Nephron progenitor cell (in vitro differentiated cells): Measurements from ENCODE around the gene SELENOM.
"Not testable (repeated sequence)": the region's sequence is repeated elsewhere in the genome, so short reads cannot be mapped to it uniquely, and the experiment has no call there.

ENCODE experiments used
- DNase-seq: peaks from one replicate; pipeline ENCODE4 v3.0.0; 2021
- H3K27ac Mint-ChIP-seq: 2 replicates; pipeline ENCODE4 v1.8.0; 2021; ENCODE audit warnings: mild to moderate bottlenecking, moderate library complexity, mixed read lengths
- H3K27me3 Mint-ChIP-seq: 2 replicates; pipeline ENCODE4 v1.8.0; 2021; ENCODE audit warnings: mild to moderate bottlenecking, low read depth, mixed read lengths; ENCODE audit not compliant: poor library complexity
- H3K36me3 Mint-ChIP-seq: 2 replicates; pipeline ENCODE4 v1.8.0; 2021; ENCODE audit warnings: low read depth, mixed read lengths
- H3K4me1 Mint-ChIP-seq: 2 replicates; pipeline ENCODE4 v1.8.0; 2021; ENCODE audit warnings: mixed read lengths
- H3K4me3 Mint-ChIP-seq: 2 replicates; pipeline ENCODE4 v1.8.0; 2021; ENCODE audit warnings: mild to moderate bottlenecking, moderate library complexity, mixed read lengths
- H3K9me3 Mint-ChIP-seq: 2 replicates; pipeline ENCODE4 v1.8.0; 2021; ENCODE audit warnings: mild to moderate bottlenecking, moderate library complexity, mixed read lengths
- CTCF ChIP-seq: fragments of 200-600 bp; sonication (generic); IDR thresholded peaks from 2 replicates; pipeline ENCODE4 v1.5.0; 2021; ENCODE audit warnings: antibody characterized with exemption

The SELENOM gene

GRCh38 chr22:31075961-31076360 lies 31.4 kb downstream of the SELENOM start:
- no peak overlapping the region for H3K27ac Mint-ChIP-seq
- no peak overlapping the region for H3K4me3 Mint-ChIP-seq
- TF ChIP-seq CTCF: no peak
- no peaks in the 10 kb centered on the region for H3K9me3 Mint-ChIP-seq
- no peak for DNase-seq
- no peaks in the 10 kb centered on the region for H3K36me3 Mint-ChIP-seq
- H3K27me3 Mint-ChIP-seq: peaks cover 10% of the 10 kb centered on the region
- peaks cover 18% of the 10 kb centered on the region for H3K4me1 Mint-ChIP-seq

GRCh38 chr22:31073545-31074145 lies 33.7 kb downstream of the SELENOM start:
- not testable (repeated sequence) for H3K4me3 Mint-ChIP-seq, H3K27ac Mint-ChIP-seq, DNase-seq, H3K9me3 Mint-ChIP-seq, H3K36me3 Mint-ChIP-seq, H3K27me3 Mint-ChIP-seq, H3K4me1 Mint-ChIP-seq

- H3K27ac Mint-ChIP-seq, H3K27me3 Mint-ChIP-seq, H3K4me1 Mint-ChIP-seq, H3K36me3 Mint-ChIP-seq, H3K4me3 Mint-ChIP-seq, DNase-seq, H3K9me3 Mint-ChIP-seq: not testable (repeated sequence)
These were observed 34.2 kb downstream of the SELENOM start for GRCh38 chr22:31073125-31073524.

GRCh38 chr22:31069691-31070314 lies 37.6 kb downstream of the SELENOM start:
- not testable (repeated sequence) for H3K27ac Mint-ChIP-seq, H3K4me3 Mint-ChIP-seq, H3K27me3 Mint-ChIP-seq, H3K4me1 Mint-ChIP-seq, DNase-seq, H3K36me3 Mint-ChIP-seq, H3K9me3 Mint-ChIP-seq

- TF ChIP-seq CTCF: no peak
These were observed 38.4 kb downstream of the SELENOM start for GRCh38 chr22:31068970-31069369.

GRCh38 chr22:31064369-31064768 lies 43.0 kb downstream of the SELENOM start:
- Mint-ChIP-seq H3K4me1 (peaks cover 20% of the 10 kb centered on the region), H3K27me3 (peaks cover 9% of the 10 kb centered on the region), H3K9me3 (no peaks in the 10 kb centered on the region), H3K36me3 (no peaks in the 10 kb centered on the region), H3K27ac (no peak overlapping the region), H3K4me3 (no peak overlapping the region)
- no peak for DNase-seq
- no peak for TF ChIP-seq CTCF

More at GRCh38 chr22:31068970-31069369, 38.4 kb downstream of the SELENOM start:
- peaks cover 4% of the 10 kb centered on the region for H3K27me3 Mint-ChIP-seq
- H3K4me3 Mint-ChIP-seq: no peak overlapping the region
- H3K36me3 Mint-ChIP-seq: no peaks in the 10 kb centered on the region
- H3K27ac Mint-ChIP-seq: no peak overlapping the region
- peaks cover 6% of the 10 kb centered on the region for H3K4me1 Mint-ChIP-seq
- DNase-seq: no peak
- H3K9me3 Mint-ChIP-seq: no peaks in the 10 kb centered on the region

GRCh38 chr22:31062566-31063230 lies 44.7 kb downstream of the SELENOM start:
- no peak for TF ChIP-seq CTCF
- no peaks in the 10 kb centered on the region for H3K36me3 Mint-ChIP-seq
- H3K27ac Mint-ChIP-seq: no peak overlapping the region
- no peak overlapping the region for H3K4me3 Mint-ChIP-seq
- H3K27me3 Mint-ChIP-seq: peaks cover 9% of the 10 kb centered on the region
- H3K4me1 Mint-ChIP-seq: peaks cover 21% of the 10 kb centered on the region
- no peaks in the 10 kb centered on the region for H3K9me3 Mint-ChIP-seq
- no peak for DNase-seq

GRCh38 chr22:31059663-31060062 lies 47.7 kb downstream of the SELENOM start:
- not testable (repeated sequence) for H3K9me3 Mint-ChIP-seq, H3K4me3 Mint-ChIP-seq, H3K27me3 Mint-ChIP-seq, H3K36me3 Mint-ChIP-seq, DNase-seq
- Mint-ChIP-seq H3K4me1 (peaks cover 42% of the 10 kb centered on the region), H3K27ac (peak overlapping the region; percentile 42)
